Measurements from ENCODE around the gene VWA5B2. TPM values are rescaled to one million over a fixed set of nuclear protein-coding genes. Genes with fewer than 3 reads are reported as not detected.
A peak's percentile ranks its signal among the peaks of the same experiment; 100 is the strongest.

VWA5B2 gene
- total and polyA plus RNA-seq, 9 of the 15 experiments (the other 6 are each of a cell fraction or from before 2014, with no cell fraction given), result 0.04 TPM; not detected in 8

- TF ChIP-seq TCF7L2 (IDR thresholded peaks at IDR 0.05; ENCODE audit: low read depth, low read length), result no peak
- TF ChIP-seq SMC3 (conservative IDR thresholded peaks at IDR 0.05; ENCODE audit: insufficient read depth, low read depth, low read length), result no peak
- no peak for TF ChIP-seq TEAD2 (tag; IDR thresholded peaks at IDR 0.05)
- TF ChIP-seq ZBTB5 (IDR thresholded peaks at IDR 0.05), result no peak
- TF ChIP-seq KHSRP (IDR thresholded peaks at IDR 0.05), result no peak
- no peak for TF ChIP-seq ZSCAN32 (CRISPR knock-in tag; IDR thresholded peaks at IDR 0.05)
- 0 out of 2 replicates have a peak, but pooled peaks have one; percentile 25 for TF ChIP-seq ZNF644 (tag; IDR thresholded peaks at IDR 0.05; ENCODE audit: low read depth)
- no peak for TF ChIP-seq ELK1 (CRISPR knock-in tag; IDR thresholded peaks at IDR 0.05)
- TF ChIP-seq LEF1 (IDR thresholded peaks at IDR 0.05), result no peak
- TF ChIP-seq NFRKB (IDR thresholded peaks at IDR 0.05; ENCODE audit: low read depth), result peak; percentile 94
- TF ChIP-seq SUPT5H (IDR thresholded peaks at IDR 0.05), result peak; percentile 94
- TF ChIP-seq, protein P1, sequence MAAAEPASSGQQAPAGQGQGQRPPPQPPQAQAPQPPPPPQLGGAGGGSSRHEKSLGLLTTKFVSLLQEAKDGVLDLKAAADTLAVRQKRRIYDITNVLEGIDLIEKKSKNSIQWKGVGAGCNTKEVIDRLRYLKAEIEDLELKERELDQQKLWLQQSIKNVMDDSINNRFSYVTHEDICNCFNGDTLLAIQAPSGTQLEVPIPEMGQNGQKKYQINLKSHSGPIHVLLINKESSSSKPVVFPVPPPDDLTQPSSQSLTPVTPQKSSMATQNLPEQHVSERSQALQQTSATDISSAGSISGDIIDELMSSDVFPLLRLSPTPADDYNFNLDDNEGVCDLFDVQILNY (CRISPR knock-in tag; IDR thresholded peaks at IDR 0.05), result no peak
- TF ChIP-seq, protein P2, sequence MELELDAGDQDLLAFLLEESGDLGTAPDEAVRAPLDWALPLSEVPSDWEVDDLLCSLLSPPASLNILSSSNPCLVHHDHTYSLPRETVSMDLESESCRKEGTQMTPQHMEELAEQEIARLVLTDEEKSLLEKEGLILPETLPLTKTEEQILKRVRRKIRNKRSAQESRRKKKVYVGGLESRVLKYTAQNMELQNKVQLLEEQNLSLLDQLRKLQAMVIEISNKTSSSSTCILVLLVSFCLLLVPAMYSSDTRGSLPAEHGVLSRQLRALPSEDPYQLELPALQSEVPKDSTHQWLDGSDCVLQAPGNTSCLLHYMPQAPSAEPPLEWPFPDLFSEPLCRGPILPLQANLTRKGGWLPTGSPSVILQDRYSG (tag; conservative IDR thresholded peaks at IDR 0.05; ENCODE audit: low read depth), result no peak
- no peak for TF ChIP-seq NCOA2 (IDR thresholded peaks at IDR 0.05; ENCODE audit: partially characterized antibody in 2 of 2)
- TF ChIP-seq BCL6 (CRISPR knock-in tag; IDR thresholded peaks at IDR 0.05), result no peak
- TF ChIP-seq, protein P3, sequence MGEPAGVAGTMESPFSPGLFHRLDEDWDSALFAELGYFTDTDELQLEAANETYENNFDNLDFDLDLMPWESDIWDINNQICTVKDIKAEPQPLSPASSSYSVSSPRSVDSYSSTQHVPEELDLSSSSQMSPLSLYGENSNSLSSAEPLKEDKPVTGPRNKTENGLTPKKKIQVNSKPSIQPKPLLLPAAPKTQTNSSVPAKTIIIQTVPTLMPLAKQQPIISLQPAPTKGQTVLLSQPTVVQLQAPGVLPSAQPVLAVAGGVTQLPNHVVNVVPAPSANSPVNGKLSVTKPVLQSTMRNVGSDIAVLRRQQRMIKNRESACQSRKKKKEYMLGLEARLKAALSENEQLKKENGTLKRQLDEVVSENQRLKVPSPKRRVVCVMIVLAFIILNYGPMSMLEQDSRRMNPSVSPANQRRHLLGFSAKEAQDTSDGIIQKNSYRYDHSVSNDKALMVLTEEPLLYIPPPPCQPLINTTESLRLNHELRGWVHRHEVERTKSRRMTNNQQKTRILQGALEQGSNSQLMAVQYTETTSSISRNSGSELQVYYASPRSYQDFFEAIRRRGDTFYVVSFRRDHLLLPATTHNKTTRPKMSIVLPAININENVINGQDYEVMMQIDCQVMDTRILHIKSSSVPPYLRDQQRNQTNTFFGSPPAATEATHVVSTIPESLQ (CRISPR knock-in tag; IDR thresholded peaks at IDR 0.05), result peak; percentile 59; the same call in 1 of the 2 replicates
- TF ChIP-seq TAF7 (tag; IDR thresholded peaks at IDR 0.05), result peak; percentile 94
- no peak for TF ChIP-seq KLF10 (CRISPR knock-in tag; IDR thresholded peaks at IDR 0.05)
- peak; percentile 73 for TF ChIP-seq CREM (IDR thresholded peaks at IDR 0.05; ENCODE audit: low read depth)
These were observed 19.3 kb downstream of the VWA5B2 start, which contains the start of gene ALG3 (continued) for GRCh38 chr3:184248454-184249411.

Data from K562 (cell line).